Measurements from ENCODE around the gene KIAA1958.

KIAA1958 gene

GRCh38 chr9:112558978-112559377, 72.4 kb downstream of the KIAA1958 start:
- TF ChIP-seq TAF1 (IDR thresholded peaks at IDR 0.05; ENCODE audit: low read depth), result no peak
- TF ChIP-seq CEBPB (IDR thresholded peaks at IDR 0.05), result no peak
- no peak for TF ChIP-seq ZBTB7A (IDR thresholded peaks at IDR 0.05; ENCODE audit: low read depth)
- TF ChIP-seq, protein P1, sequence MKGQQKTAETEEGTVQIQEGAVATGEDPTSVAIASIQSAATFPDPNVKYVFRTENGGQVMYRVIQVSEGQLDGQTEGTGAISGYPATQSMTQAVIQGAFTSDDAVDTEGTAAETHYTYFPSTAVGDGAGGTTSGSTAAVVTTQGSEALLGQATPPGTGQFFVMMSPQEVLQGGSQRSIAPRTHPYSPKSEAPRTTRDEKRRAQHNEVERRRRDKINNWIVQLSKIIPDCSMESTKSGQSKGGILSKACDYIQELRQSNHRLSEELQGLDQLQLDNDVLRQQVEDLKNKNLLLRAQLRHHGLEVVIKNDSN (IDR thresholded peaks at IDR 0.05), result no peak
- no peak for TF ChIP-seq CREB1 (IDR thresholded peaks at IDR 0.05; ENCODE audit: low read depth)
- TF ChIP-seq NFIC (IDR thresholded peaks at IDR 0.05), result no peak
- no peak for TF ChIP-seq RAD21 (IDR thresholded peaks at IDR 0.05; ENCODE audit: low read depth)
- no peak for TF ChIP-seq FOXM1 (IDR thresholded peaks at IDR 0.05; ENCODE audit: borderline replicate concordance, low read depth)
- TF ChIP-seq TEAD4 (IDR thresholded peaks at IDR 0.05), result no peak
- TF ChIP-seq, protein P2, sequence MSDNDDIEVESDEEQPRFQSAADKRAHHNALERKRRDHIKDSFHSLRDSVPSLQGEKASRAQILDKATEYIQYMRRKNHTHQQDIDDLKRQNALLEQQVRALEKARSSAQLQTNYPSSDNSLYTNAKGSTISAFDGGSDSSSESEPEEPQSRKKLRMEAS (IDR thresholded peaks at IDR 0.05), result no peak
- TF ChIP-seq EP300 (IDR thresholded peaks at IDR 0.05; ENCODE audit: borderline replicate concordance), result no peak
- TF ChIP-seq REST (IDR thresholded peaks at IDR 0.05; ENCODE audit: low read depth), result no peak
- no peak for TF ChIP-seq YY1 (IDR thresholded peaks at IDR 0.05; ENCODE audit: low read depth)
- TF ChIP-seq EGR1 (IDR thresholded peaks at IDR 0.05), result no peak
- no peak for TF ChIP-seq TCF12 (IDR thresholded peaks at IDR 0.05; ENCODE audit: low read depth)

DNA sequence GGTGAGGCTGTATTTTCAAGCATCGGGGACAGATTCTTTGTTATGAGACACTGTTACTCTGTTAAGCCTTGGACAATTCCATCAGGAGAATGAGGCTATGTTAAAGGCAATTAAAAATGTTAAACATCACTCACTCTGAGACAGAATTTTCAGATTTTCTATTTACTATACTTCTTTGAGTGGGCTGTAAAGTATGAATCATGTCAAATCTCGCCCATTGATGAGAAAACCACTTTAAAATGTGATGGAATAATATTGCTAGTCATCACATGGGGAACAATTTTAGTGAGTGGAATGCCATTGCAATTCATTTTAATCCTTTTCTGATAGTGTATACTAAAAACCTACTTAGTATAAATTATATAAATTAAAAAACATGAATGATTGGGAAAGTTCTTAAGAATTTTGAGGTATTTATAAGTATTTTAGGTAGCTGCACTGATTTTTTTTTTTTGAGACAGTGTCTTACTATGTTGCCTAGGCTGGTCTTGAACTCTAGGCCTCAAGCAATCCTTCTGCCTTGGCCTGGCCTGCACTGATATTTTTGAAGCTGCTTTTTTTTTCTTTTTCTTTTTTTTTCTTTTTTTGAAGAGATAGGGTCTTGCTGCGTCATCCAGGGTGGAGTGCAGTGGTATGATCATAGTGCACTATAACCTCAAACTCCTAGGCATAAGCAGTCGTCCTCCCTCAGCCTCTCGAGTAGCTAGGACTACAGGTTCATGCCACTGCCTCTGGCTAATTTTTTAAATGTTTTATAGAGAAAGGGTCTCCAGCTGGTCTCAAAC, 73.2 kb downstream of the KIAA1958 start:
- TF ChIP-seq, protein P1 (IDR thresholded peaks at IDR 0.05), result no peak
- TF ChIP-seq TCF12 (IDR thresholded peaks at IDR 0.05; ENCODE audit: low read depth) (no peak), RAD21 (IDR thresholded peaks at IDR 0.05; ENCODE audit: low read depth) (no peak), NFIC (IDR thresholded peaks at IDR 0.05) (no peak), TEAD4 (IDR thresholded peaks at IDR 0.05) (no peak), FOXM1 (IDR thresholded peaks at IDR 0.05; ENCODE audit: borderline replicate concordance, low read depth) (no peak), REST (IDR thresholded peaks at IDR 0.05; ENCODE audit: low read depth) (no peak), EP300 (IDR thresholded peaks at IDR 0.05; ENCODE audit: borderline replicate concordance) (no peak), CEBPB (IDR thresholded peaks at IDR 0.05) (no peak), CREB1 (IDR thresholded peaks at IDR 0.05; ENCODE audit: low read depth) (no peak), TAF1 (IDR thresholded peaks at IDR 0.05; ENCODE audit: low read depth) (no peak), EGR1 (IDR thresholded peaks at IDR 0.05) (no peak)
- TF ChIP-seq, protein P2 (IDR thresholded peaks at IDR 0.05), result no peak

DNA sequence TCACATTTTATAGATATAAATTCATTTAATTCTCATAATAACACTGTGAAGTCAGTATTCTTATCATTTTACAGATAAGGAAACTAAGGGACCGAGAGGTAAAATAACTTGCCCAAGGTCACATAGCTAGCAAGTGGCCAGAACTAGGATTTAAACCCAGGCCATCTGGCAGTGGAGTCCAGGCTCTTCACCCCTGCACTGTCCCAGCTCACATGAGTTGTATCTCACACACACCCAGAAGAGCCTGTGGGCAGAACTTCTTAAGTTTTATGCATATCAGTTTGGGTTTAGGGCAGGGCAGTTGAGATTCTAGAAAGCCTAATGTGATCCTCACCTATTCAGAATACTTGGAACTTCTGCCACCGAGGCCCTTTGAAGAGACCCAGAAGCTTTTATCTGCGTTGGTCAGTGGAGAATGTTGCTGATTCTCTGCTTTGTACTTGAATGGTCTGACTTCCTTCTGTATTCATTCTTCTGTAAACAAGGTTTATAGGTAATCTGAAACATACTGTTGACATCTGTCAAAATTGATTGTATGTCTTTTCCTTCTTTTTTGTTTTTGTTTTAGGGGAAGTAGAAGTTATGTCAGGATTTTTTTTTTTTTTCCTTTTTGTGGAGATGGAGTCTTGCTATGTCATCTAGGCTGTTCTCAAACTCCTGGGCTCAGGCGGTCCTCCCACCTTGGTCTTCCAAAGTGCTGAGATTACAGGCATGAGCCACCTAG, 75.8 kb downstream of the KIAA1958 start:
- TF ChIP-seq REST (IDR thresholded peaks at IDR 0.05; ENCODE audit: low read depth) (no peak), YY1 (IDR thresholded peaks at IDR 0.05; ENCODE audit: low read depth) (no peak), CEBPB (IDR thresholded peaks at IDR 0.05) (no peak), TCF12 (IDR thresholded peaks at IDR 0.05; ENCODE audit: low read depth) (no peak), TAF1 (IDR thresholded peaks at IDR 0.05; ENCODE audit: low read depth) (no peak), FOXM1 (IDR thresholded peaks at IDR 0.05; ENCODE audit: borderline replicate concordance, low read depth) (no peak), TEAD4 (IDR thresholded peaks at IDR 0.05) (no peak)

- TF ChIP-seq EP300 (IDR thresholded peaks at IDR 0.05; ENCODE audit: borderline replicate concordance) (no peak), CEBPB (IDR thresholded peaks at IDR 0.05) (no peak), FOXM1 (IDR thresholded peaks at IDR 0.05; ENCODE audit: borderline replicate concordance, low read depth) (no peak), RAD21 (IDR thresholded peaks at IDR 0.05; ENCODE audit: low read depth) (no peak), TCF12 (IDR thresholded peaks at IDR 0.05; ENCODE audit: low read depth) (no peak), NFIC (IDR thresholded peaks at IDR 0.05) (no peak), EGR1 (IDR thresholded peaks at IDR 0.05) (no peak), TAF1 (IDR thresholded peaks at IDR 0.05; ENCODE audit: low read depth) (no peak), TEAD4 (IDR thresholded peaks at IDR 0.05) (no peak), YY1 (IDR thresholded peaks at IDR 0.05; ENCODE audit: low read depth) (no peak), ZBTB7A (IDR thresholded peaks at IDR 0.05; ENCODE audit: low read depth) (no peak), CREB1 (IDR thresholded peaks at IDR 0.05; ENCODE audit: low read depth) (no peak), REST (IDR thresholded peaks at IDR 0.05; ENCODE audit: low read depth) (no peak)
- TF ChIP-seq, protein P2 (IDR thresholded peaks at IDR 0.05), result no peak
- TF ChIP-seq, protein P1 (IDR thresholded peaks at IDR 0.05), result no peak
These were observed 82.6 kb downstream of the KIAA1958 start for GRCh38 chr9:112569186-112569585.

Data from Ishikawa (cell line).